NCI-H526 treated with DMSO at 0.1 percent for 48 hours (cell line): ENCODE data around the gene EYA4.

Experiments
- DNase-seq: peaks from one replicate; lab custom pipeline; 2025; lab: John Stamatoyannopoulos, UW

EYA4 gene

GRCh38 chr6:133289733-133290306 lies 48.7 kb downstream of the EYA4 start:
- no peak for DNase-seq

- DNase-seq: no peak
Measured at GRCh38 chr6:133290930-133291329, 49.8 kb downstream of the EYA4 start.

GRCh38 chr6:133291671-133292070 lies 50.5 kb downstream of the EYA4 start:
- DNase-seq: no peak

DNA sequence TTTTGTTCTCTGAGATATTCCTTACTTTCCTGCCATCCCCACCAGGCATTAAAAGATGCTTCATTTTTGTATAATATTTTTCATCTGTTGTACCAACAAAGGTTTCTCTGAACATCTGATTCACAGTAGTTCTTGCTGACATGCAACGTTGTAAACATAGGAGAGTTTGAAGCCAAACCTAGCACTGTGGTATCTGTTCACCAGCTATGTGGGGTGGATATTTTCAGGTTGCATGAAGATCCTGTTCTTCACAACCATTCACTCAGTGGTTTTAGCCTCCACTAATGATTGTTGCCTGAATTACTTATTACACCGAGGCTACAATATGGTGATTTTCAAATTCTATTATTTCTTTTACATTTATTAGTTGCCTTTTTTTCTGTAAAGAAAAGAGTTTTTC lies 56.5 kb downstream of the EYA4 start:
- DNase-seq: no peak

DNA sequence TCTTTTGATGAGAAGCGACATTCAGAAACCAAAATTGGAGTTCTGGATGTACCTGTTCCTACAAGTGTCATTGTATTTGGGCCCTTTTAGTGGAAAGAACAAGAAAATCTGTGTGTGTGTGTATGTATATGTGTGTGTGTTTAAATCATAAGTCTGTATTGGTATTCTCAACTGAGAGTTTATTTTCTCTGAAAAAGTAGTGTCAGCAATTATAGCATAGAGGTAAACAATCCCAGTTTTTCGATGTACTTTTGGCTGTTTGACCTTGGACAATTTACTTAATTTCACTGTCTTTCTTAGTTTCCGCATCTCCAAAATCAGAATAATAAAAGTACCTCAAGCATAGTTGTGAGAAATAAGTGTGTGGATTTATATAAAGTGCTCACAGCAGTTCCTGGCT lies 57.2 kb downstream of the EYA4 start:
- no peak for DNase-seq

- DNase-seq: no peak
Measured at GRCh38 chr6:133298801-133299200, 57.6 kb downstream of the EYA4 start.

- DNase-seq: no peak
Measured at GRCh38 chr6:133300896-133301295, 59.7 kb downstream of the EYA4 start.

DNA sequence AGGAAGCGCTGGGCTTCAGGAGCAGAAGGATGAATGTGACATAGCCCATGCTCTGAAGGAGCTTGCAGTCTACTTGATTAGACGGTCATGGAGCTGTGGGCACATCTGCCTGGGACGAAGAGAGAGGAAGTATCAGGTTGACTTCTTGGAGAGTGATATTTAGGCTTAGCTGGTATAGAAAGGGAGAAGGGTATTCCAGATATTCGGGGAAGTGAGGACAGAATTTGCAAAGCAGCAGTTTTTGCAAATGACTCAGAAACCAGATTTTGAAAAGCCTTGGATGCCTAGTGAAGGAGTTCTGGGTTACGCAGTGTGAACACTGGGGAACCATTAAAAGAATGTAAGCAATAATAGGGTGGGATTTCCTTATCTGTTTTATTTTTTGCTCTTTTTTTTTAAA lies 60.7 kb downstream of the EYA4 start:
- no peak for DNase-seq

GRCh38 chr6:133306931-133307330 lies 65.8 kb downstream of the EYA4 start:
- no peak for DNase-seq

GRCh38 chr6:133309579-133309978 lies 68.4 kb downstream of the EYA4 start:
- DNase-seq: no peak

DNA sequence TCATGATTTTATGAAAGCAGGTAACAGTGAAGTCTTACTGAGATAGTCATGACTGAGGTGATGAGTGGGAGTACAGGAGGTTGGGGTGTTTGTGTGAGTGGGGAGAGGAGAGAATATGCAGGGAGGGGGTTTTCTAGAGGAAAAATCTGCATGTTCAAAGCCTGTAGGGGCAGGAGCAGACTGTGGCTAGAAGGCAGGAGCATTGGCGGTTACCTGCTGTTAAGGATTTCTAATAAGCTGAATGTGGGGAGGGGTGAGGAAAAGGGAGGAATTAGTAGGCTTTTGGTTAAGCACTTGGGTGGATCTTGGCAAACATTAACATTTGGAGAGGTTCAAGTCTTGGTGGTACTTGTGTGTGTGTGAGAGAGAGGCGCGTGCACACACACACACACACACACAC lies 70.8 kb downstream of the EYA4 start:
- DNase-seq: no peak

- DNase-seq: no peak
Measured at GRCh38 chr6:133313068-133313467, 71.9 kb downstream of the EYA4 start.

GRCh38 chr6:133314947-133315346 lies 73.8 kb downstream of the EYA4 start:
- DNase-seq: no peak

- DNase-seq: no peak
Measured at GRCh38 chr6:133315811-133316210, 74.7 kb downstream of the EYA4 start.

GRCh38 chr6:133317704-133318103 lies 76.5 kb downstream of the EYA4 start:
- no peak for DNase-seq

DNA sequence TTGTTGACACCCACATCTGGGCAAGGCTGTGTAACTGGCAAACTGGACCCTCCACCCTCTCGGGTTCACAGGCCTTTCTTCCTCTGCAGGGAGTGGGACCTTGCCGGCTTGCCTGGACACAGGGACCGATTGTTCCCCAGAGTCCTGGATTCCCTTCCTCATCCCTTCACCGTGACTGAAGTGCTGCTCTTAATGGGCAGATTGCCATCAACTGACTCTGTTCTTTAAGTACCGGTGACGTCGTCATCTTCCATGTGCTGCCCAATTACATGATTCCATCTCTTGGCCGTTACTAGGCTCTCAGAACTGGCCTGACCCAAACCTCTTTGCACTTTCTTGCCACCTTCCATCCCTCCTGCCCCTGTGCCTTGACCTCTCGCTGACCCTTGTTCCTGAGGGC lies 85.4 kb downstream of the EYA4 start:
- DNase-seq: no peak

DNA sequence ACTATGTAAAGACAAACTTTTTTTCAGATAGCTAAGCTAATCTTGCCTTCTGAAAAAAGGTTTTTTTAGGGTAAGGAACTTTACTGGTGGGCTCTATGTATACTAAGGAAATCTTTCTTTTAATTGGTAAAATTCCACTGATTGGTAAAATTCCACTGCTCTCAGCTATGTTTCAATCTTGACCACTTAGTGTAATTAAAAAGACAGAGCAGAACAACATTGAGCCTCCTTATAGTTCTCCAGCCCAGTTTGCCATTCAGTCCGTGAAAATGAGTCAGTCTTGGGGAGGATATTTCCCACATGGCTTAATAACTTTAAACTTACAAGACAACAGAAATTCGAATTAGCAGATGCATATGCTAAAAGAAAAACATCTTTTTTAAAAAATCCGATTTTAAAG lies 92.7 kb downstream of the EYA4 start:
- DNase-seq: no peak

DNA sequence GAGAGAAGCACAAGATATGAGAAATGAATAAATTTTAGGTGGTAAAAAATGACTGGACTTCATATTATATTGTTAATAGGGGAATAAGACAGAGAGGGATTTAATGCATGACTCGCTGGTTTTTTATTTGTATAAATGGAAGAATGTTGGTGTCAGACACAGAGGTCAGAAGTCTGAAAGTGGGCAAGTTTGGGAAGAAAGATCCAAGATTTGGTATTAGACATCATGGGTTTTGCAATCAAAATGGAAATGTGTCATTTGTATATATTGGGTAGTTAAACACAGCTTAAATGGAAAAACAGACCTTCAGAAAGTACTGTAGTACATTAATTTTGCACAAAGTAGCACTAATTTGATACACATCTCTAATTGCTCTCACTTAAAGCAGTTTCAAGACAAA lies 96.2 kb downstream of the EYA4 start:
- DNase-seq: no peak

- no peak for DNase-seq
Measured at GRCh38 chr6:133339543-133340384, 98.6 kb downstream of the EYA4 start.

DNA sequence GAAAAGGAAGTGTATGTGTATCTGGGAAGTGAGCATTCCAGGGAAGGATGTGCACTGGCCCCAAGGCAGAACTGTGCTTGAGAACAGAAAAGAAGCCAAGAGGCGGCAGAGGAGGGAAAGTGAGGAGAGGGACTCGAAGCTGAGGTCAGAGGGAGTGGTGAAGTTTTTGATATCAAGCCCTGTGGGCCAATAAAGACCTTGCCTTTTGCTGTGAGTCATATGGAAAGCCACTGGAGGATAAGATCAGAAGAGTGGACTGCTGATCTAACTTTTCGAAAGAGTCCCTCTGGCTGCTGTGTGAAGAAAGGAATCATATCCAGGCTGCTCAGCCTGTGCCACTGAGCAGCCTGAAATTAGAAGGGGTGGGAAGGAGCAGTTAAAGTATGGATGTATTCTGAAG lies 99.4 kb downstream of the EYA4 start:
- no peak for DNase-seq

- no peak for DNase-seq
Measured at GRCh38 chr6:133341607-133342158, 100.5 kb downstream of the EYA4 start.

DNA sequence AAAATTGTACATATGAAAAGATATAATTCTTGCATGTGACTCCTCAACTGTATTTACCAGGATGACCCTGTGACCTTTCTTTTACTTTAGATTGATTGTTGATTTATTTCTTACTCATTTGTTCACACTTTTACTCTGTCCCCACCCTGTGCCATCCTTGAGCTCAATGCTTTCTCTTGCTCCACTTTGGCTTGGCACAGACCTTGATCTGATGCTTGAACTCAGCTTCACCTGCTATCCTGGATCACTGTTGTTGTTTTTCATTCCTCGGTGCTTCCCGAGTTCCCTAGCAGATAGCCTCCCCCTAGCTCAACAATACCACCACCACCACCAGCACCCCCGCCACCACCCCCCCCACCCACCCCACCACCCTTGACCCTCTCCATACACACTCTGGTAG lies 102.1 kb downstream of the EYA4 start:
- DNase-seq: no peak

DNA sequence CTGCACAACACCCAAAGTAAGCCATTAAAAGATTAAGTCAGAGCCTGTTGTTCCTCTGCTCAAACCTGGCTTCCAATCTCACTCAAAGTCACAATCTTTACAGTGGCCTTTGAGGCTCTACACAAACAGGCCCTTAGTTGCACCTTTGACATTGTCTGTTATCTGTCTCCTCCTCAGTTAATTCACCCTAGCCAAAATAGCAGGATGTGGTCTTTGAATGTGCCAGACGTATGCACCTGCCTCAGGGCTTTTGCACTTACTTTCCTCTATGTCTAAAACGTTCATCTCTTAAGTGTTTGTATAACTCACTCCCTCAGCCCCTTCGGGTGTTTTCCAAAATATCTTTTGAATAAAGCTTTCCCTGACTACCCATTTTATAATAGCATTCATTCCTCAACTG lies 107.7 kb downstream of the EYA4 start:
- DNase-seq: no peak

GRCh38 chr6:133350928-133351327 lies 109.8 kb downstream of the EYA4 start:
- no peak for DNase-seq
